ENCODE measurements around the gene HEXD. TPM values are rescaled to one million over a fixed set of nuclear protein-coding genes. Genes with fewer than 3 reads are reported as not detected.

HEXD gene
- 10 to 100 TPM; 15.7 to 27.1 (median 20.6) TPM for total RNA-seq

DNA sequence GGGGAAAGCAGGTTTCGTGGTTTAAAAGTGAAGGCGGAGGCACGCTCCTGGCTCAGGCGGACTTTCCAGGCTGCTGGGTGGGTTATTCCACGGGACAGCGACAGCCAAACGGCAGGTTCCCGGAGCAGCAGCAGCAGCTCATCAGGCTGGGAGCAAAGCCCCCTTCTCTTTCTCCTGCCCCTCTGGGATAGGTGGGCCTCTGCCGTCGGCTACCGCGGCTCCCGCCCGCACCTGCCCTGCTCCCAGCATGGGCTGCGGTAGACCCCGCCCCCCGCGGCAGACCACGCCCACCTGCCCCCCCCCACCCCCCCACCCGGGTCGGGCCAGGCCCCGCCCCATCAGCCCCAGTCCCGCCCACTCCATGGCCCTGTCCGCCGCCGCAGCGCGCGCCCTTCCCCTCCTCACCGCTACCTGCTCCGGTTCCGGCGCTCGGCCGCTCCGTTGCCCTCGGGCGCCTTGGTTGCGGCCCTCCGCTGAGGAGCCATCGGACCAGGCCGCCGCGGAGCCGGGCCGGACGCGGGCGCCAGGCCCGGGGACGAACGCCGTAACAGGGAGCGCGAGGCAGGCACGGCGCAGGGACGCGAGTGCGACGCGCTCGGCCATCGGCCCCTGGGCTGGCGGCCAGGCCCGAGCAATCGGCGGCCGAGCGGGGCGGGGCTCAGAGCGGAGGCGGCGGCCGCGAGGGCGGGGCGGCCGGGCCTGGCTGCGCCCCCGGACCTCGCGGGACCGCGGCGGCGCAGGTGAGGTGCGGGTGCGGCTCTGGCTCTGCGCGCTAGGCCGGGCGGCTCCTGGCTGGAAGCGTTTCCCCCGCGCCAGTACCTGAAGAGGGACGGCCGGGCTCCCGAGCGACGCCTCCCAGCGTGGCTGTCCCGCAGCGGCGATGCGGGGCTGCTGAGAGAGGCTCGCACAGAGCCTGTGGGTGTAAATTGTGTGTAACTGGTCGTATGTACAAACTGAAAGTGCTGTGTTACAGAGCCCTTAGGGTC, at the start of gene HEXD, which contains the start of gene OGFOD3:
Gene HEXD, plus strand, starts transcription at position 347 of the 986 bp plus-strand sequence. CDS start 1,453 bp downstream, outside the sequence.
Gene OGFOD3, minus strand, starts transcription at position 586 of the 986 bp plus-strand sequence. Its CDS starts 101 bp downstream, at position 485.
- Histone ChIP-seq H3K36me3 (peaks cover 0 to 32% (median 13%) of the 10 kb centered on the region in 4 donors), H3K4me1 (peaks cover 19 to 33% (median 27%) of the 10 kb centered on the region in 4 donors), H3K27me3 (no peaks in the 10 kb centered on the region), H3K9me3 (peaks cover 0 to 11% (median 5%) of the 10 kb centered on the region in 4 donors), H3K4me3 (peak within 1 kb of the TSS; percentile 75 to 83 (median 78)), H3K27ac (replicated peaks in 1 of 4) (peak within 1 kb of the TSS; percentile 90 to 92 (median 91))
- 4% methylated on average over 21 of the region's 108 CpGs for WGBS
- no peak for DNase-seq (ENCODE audit: extremely low spot score)
- intact Hi-C loops (cut with DNase I), result no loop called here
- TF ChIP-seq POLR2A (IDR thresholded peaks at IDR 0.05; ENCODE audit: low read depth), result peak; percentile 55
- no peak for TF ChIP-seq EP300 (IDR thresholded peaks at IDR 0.05)
- TF ChIP-seq, protein P1, sequence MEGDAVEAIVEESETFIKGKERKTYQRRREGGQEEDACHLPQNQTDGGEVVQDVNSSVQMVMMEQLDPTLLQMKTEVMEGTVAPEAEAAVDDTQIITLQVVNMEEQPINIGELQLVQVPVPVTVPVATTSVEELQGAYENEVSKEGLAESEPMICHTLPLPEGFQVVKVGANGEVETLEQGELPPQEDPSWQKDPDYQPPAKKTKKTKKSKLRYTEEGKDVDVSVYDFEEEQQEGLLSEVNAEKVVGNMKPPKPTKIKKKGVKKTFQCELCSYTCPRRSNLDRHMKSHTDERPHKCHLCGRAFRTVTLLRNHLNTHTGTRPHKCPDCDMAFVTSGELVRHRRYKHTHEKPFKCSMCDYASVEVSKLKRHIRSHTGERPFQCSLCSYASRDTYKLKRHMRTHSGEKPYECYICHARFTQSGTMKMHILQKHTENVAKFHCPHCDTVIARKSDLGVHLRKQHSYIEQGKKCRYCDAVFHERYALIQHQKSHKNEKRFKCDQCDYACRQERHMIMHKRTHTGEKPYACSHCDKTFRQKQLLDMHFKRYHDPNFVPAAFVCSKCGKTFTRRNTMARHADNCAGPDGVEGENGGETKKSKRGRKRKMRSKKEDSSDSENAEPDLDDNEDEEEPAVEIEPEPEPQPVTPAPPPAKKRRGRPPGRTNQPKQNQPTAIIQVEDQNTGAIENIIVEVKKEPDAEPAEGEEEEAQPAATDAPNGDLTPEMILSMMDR (IDR thresholded peaks at IDR 0.05), result peak in 1 of 3 experiments; percentile 41
- TF ChIP-seq POLR2AphosphoS5 (IDR thresholded peaks at IDR 0.05), result peak; percentile 57 to 59

DNA sequence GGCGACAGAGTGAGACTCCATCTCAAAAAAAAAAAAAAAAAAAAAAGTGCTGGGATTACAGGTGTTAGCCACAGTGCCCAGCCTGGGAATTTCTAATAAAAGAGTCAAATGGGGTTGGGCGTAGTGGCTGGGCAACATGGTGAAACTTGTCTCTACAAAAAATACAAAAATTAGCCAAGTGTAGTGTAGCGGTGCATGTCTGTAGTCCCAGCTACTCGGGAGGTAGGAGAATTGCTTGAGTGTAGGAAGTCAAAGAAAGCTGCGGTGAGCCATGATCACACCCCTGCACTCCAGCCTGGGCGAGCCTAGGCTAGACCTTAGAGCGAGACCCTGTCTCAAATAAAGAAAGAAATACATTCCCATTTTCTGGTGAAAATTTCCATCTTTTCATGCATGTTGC, 48.9 kb upstream of the HEXD start:
- DNase-seq (ENCODE audit: extremely low spot score), result no peak
- intact Hi-C loops (cut with DNase I), result no loop called here
- Histone ChIP-seq H3K4me1 (peaks cover 11 to 26% (median 23%) of the 10 kb centered on the region in 4 donors), H3K9me3 (no peaks in the 10 kb centered on the region), H3K27me3 (peaks cover 0 to 66% (median 33%) of the 10 kb centered on the region in 4 donors), H3K36me3 (no peaks in the 10 kb centered on the region), H3K27ac (replicated peaks in 1 of 4) (no peak overlapping the region), H3K4me3 (no peak overlapping the region)
- WGBS, result 90% methylated on average over 7 of the region's 7 CpGs
- TF ChIP-seq POLR2A (IDR thresholded peaks at IDR 0.05; ENCODE audit: low read depth), result no peak
- no peak for TF ChIP-seq EP300 (IDR thresholded peaks at IDR 0.05)
- no peak for TF ChIP-seq POLR2AphosphoS5 (IDR thresholded peaks at IDR 0.05)
- TF ChIP-seq, protein P1 (IDR thresholded peaks at IDR 0.05), result no peak

DNA sequence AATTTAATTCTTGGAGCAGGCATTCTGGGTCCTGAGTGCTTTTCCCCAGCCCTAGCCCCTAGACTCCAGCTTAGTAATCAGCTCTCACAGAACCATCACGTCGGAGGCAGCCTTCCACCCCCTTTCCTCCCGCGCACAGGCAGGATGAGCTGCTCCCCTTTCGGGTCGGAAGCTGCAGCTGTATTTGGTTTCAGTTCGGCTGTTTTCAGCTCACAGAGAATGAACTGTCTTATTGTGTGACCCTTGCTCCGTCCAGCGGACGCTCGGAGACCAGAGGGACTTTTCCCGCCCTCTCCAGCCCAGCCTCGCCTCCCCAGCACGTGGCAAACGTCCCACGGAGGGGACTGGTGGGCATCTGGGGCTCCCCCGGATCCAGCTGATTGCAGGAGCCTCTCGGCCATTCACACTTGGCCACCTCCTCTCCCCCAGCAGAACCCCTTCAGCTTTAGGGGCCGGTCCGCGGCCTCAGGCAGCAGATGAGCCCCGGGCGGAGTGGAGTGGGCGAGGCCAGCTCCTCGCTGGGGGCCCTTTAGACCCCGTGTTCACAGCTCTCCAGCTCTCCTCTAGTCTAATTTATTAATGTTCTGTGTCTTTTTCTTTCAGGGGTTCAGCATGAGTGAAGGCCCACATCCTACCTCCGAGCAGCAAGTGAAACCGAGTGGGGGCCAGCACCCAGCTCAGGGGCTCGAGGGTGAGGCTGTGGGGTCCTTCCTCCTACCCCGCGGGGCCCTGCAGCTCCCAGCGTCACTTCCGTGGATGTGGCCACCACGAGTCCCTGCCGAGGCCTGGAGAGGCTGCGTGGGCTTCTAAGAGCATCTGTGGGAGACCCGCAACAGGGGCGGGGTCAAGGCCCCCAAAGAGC, 47.4 kb upstream of the HEXD start:
- intact Hi-C loops (cut with DNase I), result no loop called here
- no peak overlapping the region for H3K27ac ChIP-seq (replicated peaks in 1 of 4)
- peak overlapping the region; percentile 13 to 51 (median 34) for H3K4me3 ChIP-seq
- H3K27me3 ChIP-seq, result peaks cover 0 to 81% (median 44%) of the 10 kb centered on the region in 4 donors
- H3K36me3 ChIP-seq, result no peaks in the 10 kb centered on the region
- DNase-seq (ENCODE audit: extremely low spot score), result no peak
- TF ChIP-seq EP300 (IDR thresholded peaks at IDR 0.05) (no peak), POLR2AphosphoS5 (IDR thresholded peaks at IDR 0.05) (no peak), POLR2A (IDR thresholded peaks at IDR 0.05; ENCODE audit: low read depth) (no peak)
- TF ChIP-seq, protein P1 (IDR thresholded peaks at IDR 0.05), result no peak
- H3K4me1 ChIP-seq, result peaks cover 11 to 36% (median 23%) of the 10 kb centered on the region in 4 donors
- H3K9me3 ChIP-seq, result no peaks in the 10 kb centered on the region
- WGBS, result 38% methylated on average over 18 of the region's 38 CpGs

DNA sequence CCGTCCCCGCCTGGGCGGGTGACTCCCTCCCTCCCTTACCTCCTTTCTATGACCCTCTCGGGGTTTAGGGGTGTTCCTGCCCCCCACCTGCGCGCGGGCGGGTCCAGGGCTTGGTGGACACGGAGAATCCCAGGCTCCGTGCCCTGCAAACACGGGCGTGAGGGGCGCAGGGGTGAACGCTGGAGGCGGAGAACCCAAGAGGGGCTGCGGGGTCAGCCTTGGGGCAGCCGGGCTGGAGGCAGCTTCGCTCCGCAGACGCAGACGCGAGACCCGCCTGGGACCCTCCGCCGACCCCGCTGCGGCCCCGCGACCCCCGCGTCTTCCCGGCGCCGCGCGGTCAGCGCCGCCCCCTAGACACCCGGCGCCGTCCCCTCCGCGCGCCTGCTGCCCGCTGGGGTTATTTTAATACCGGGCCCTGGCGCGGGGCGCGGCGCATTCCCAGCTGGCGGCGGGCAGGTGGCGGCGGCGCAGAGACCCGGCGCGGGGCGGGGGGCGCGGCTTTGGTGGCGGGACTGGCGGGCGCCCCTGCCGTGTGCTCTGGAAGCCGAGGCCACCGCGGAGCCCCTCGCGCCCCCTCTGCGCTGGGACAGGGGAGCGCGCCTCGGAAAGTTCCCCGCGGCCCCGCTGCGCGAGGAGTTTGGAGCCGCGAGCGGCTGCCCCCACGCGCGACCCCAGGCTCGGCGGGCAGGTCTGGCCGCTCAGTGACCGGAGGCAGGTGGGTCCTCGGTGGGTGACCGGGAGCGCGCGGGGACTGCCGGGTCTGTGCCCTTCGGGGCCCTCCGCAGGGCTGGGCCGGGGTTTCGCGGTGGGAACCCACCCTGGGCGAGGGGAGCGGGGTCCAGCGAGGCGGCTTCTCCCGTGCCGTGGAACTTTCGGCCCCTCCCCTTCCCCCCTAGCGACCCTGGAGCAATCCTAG, 46.6 kb upstream of the HEXD start, which contains the start of gene UTS2R:
Gene UTS2R, plus strand, starts transcription at position 433 of the 916 bp plus-strand sequence. CDS start 2,560 bp downstream, outside the sequence.
- TF ChIP-seq EP300 (IDR thresholded peaks at IDR 0.05), result no peak
- no peak for TF ChIP-seq POLR2A (IDR thresholded peaks at IDR 0.05; ENCODE audit: low read depth)
- TF ChIP-seq, protein P1 (IDR thresholded peaks at IDR 0.05), result no peak
- no peak for TF ChIP-seq POLR2AphosphoS5 (IDR thresholded peaks at IDR 0.05)
- intact Hi-C loops (cut with DNase I), result no loop called here
- Histone ChIP-seq H3K36me3 (no peaks in the 10 kb centered on the region), H3K27ac (replicated peaks in 1 of 4) (no peak within 1 kb of the TSS), H3K9me3 (no peaks in the 10 kb centered on the region), H3K4me1 (peaks cover 11 to 36% (median 23%) of the 10 kb centered on the region in 4 donors), H3K27me3 (peaks cover 0 to 90% (median 51%) of the 10 kb centered on the region in 4 donors), H3K4me3 (peak within 1 kb of the TSS; percentile 13 to 51 (median 34))
- WGBS, result 4% methylated on average over 42 of the region's 109 CpGs
- no peak for DNase-seq (ENCODE audit: extremely low spot score)

Measured in esophagus muscularis mucosa (tissue), 4 donors.